NCI-H524 (cell line): ENCODE data around the gene INAFM1.
A peak's percentile ranks its signal among the peaks of the same experiment; 100 is the strongest.
"Not testable (repeated sequence)": the region's sequence is repeated elsewhere in the genome, so short reads cannot be mapped to it uniquely, and the experiment has no call there.

Source experiments
- DNase-seq, 2 experiments: peaks; one replicate each; lab custom pipeline; 2025; lab: John Stamatoyannopoulos, UW

INAFM1 gene

GRCh38 chr19:47268028-47268427 lies 6.7 kb upstream of the INAFM1 start:
- DNase-seq = no peak

- DNase-seq = no peak
Observed at GRCh38 chr19:47269596-47269995, 5.1 kb upstream of the INAFM1 start.

GRCh38 chr19:47270408-47270807 lies 4.3 kb upstream of the INAFM1 start:
- DNase-seq = no peak

GRCh38 chr19:47271949-47272348 lies 2.7 kb upstream of the INAFM1 start:
- no peak for DNase-seq

GRCh38 chr19:47272448-47273312 lies 2.0 kb upstream of the INAFM1 start:
- DNase-seq = peak; percentile 47 to 67

GRCh38 chr19:47273313-47274070 lies 1.2 kb upstream of the INAFM1 start:
- peak; percentile 64 to 77 for DNase-seq

- DNase-seq = peak; percentile 42 to 71
Observed at GRCh38 chr19:47274891-47275761, 441 bp downstream of the INAFM1 start.

GRCh38 chr19:47275791-47276461 lies 1.2 kb downstream of the INAFM1 start:
- no peak for DNase-seq

GRCh38 chr19:47276513-47276912 lies 1.8 kb downstream of the INAFM1 start:
- DNase-seq = not testable (repeated sequence)

GRCh38 chr19:47280183-47280797 lies 5.6 kb downstream of the INAFM1 start:
- DNase-seq = peak in 1 of 2 experiments; percentile 50

- no peak for DNase-seq
Observed at GRCh38 chr19:47283405-47284059, 8.8 kb downstream of the INAFM1 start.

- peak; percentile 25 to 63 for DNase-seq
Observed at GRCh38 chr19:47284324-47284899, 9.7 kb downstream of the INAFM1 start.

GRCh38 chr19:47296036-47296435 lies 21.4 kb downstream of the INAFM1 start:
- peak; percentile 72 to 88 for DNase-seq

- DNase-seq = not testable (repeated sequence)
Observed at GRCh38 chr19:47300867-47301266, 26.2 kb downstream of the INAFM1 start.

- no peak for DNase-seq
Observed at GRCh38 chr19:47302249-47302648, 27.6 kb downstream of the INAFM1 start.

GRCh38 chr19:47303966-47304365 lies 29.3 kb downstream of the INAFM1 start:
- no peak for DNase-seq

GRCh38 chr19:47305309-47305751 lies 30.6 kb downstream of the INAFM1 start:
- DNase-seq = peak; percentile 48 to 68

- DNase-seq = no peak
Observed at GRCh38 chr19:47306303-47306702, 31.6 kb downstream of the INAFM1 start.

GRCh38 chr19:47309038-47309437 lies 34.4 kb downstream of the INAFM1 start:
- DNase-seq = peak in 1 of 2 experiments; percentile 29

- DNase-seq = no peak
Observed at GRCh38 chr19:47309608-47310007, 34.9 kb downstream of the INAFM1 start, which contains the start of gene C5AR1. C5AR1 (plus strand) TSS chr19:47309861; CDS start chr19:47309896, 35 bp downstream.
